Mucosa of descending colon (tissue), 3 donors: ENCODE results near the gene DCAF15. TPM values are rescaled to one million over a fixed set of nuclear protein-coding genes. Genes with fewer than 3 reads are reported as not detected.

ENCODE experiments used
- ATAC-seq: fragments of 200-7000 bp; cut with Tn5 transposase; one replicate; pipeline ENCODE4 v1.9.1; 2020; ENCODE audit warnings: mild to moderate bottlenecking, moderate library complexity
- DNase-seq, 3 donors: peaks; one replicate each; pipeline ENCODE4 v3.0.0-alpha.2; 2020
- H3K36me3 ChIP-seq: fragments of 200-600 bp; one replicate; pipeline ENCODE4 v1.8.0; 2021; ENCODE audit warnings: low read depth, mild to moderate bottlenecking
- H3K4me1 ChIP-seq: fragments of 200-600 bp; one replicate; pipeline ENCODE4 v1.8.0; 2021; ENCODE audit warnings: low read depth, mild to moderate bottlenecking
- H3K4me3 ChIP-seq: fragments of 200-600 bp; one replicate; pipeline ENCODE4 v1.8.0; 2021; ENCODE audit warnings: mild to moderate bottlenecking
- H3K9me3 ChIP-seq: fragments of 200-600 bp; one replicate; pipeline ENCODE4 v1.8.0; 2021; ENCODE audit warnings: mild to moderate bottlenecking
- CTCF ChIP-seq: fragments of 200-600 bp; IDR thresholded peaks from one replicate; pipeline ENCODE4 v1.8.0; 2022; ENCODE audit warnings: antibody characterized with exemption, mild to moderate bottlenecking
- intact Hi-C, 2 donors: fragments of 100-400 bp; cut with DNase I in 1 of 2; cut with micrococcal nuclease in 1 of 2; formaldehyde crosslinking; loops; one replicate each; pipeline versions ENCODE4 v1.11.0 to v1.11.1; 2022; cut with DNase I, micrococcal nuclease
- total RNA-seq, 3 donors: library from RNA; stranded (reverse); fragmentation: NEBNext Ultra II Directional in 2 of 3; extraction: Animal tissue kit (Norgen Biotek cat#: 25700) in 2 of 3; gene quantifications; one replicate each; pipeline versions ENCODE4 v1.2.1 to v1.2.4, GENCODE V29; 2021 to 2023
- donor health status: DM: no; HTN: no; CAD: no; lungs with moderate emphysema.
- donor health status: DM: no; HTN: no; CAD: no.
- donor health status: DM: no; HTN: yes; CAD: no.

Gene DCAF15
- total RNA-seq, 3 donors from 2014 or later, result 26.4 to 35.2 (median 34.7) TPM

- H3K4me1 ChIP-seq, result peaks cover 4% of the 10 kb centered on the region
- H3K36me3 ChIP-seq, result no peaks in the 10 kb centered on the region
- intact Hi-C loops, result no loop called here
- H3K9me3 ChIP-seq, result no peaks in the 10 kb centered on the region
- H3K4me3 ChIP-seq, result no peak overlapping the region
- ATAC-seq, result no peak
- DNase-seq, result no peak
- TF ChIP-seq CTCF, result no peak
Measured at GRCh38 chr19:13932149-13932637, 20.1 kb upstream of the DCAF15 start.

GRCh38 chr19:13932911-13933393, 19.4 kb upstream of the DCAF15 start:
- ATAC-seq (peak; percentile 12), DNase-seq (no peak)
- TF ChIP-seq CTCF, result no peak
- H3K9me3 ChIP-seq, result no peaks in the 10 kb centered on the region
- no peaks in the 10 kb centered on the region for H3K36me3 ChIP-seq
- no peak overlapping the region for H3K4me3 ChIP-seq
- intact Hi-C loops, result no loop called here
- peaks cover 4% of the 10 kb centered on the region for H3K4me1 ChIP-seq

- intact Hi-C loops, result no loop called here
- peaks cover 4% of the 10 kb centered on the region for H3K4me1 ChIP-seq
- no peak overlapping the region for H3K4me3 ChIP-seq
- no peaks in the 10 kb centered on the region for H3K36me3 ChIP-seq
- ATAC-seq, result no peak
- no peaks in the 10 kb centered on the region for H3K9me3 ChIP-seq
- TF ChIP-seq CTCF, result no peak
- DNase-seq, result no peak
Measured at GRCh38 chr19:13934785-13935109, 17.6 kb upstream of the DCAF15 start.

- Histone ChIP-seq H3K4me3 (no peak overlapping the region), H3K36me3 (no peaks in the 10 kb centered on the region), H3K9me3 (no peaks in the 10 kb centered on the region), H3K4me1 (peaks cover 4% of the 10 kb centered on the region)
- no peak for DNase-seq
- no peak for ATAC-seq
- TF ChIP-seq CTCF, result no peak
- intact Hi-C loops, result no loop called here
Measured at GRCh38 chr19:13935765-13936510, 16.4 kb upstream of the DCAF15 start.

- DNase-seq (no peak), ATAC-seq (peak; percentile 5)
- intact Hi-C loops, result no loop called here
- H3K9me3 ChIP-seq, result no peaks in the 10 kb centered on the region
- peaks cover 4% of the 10 kb centered on the region for H3K4me1 ChIP-seq
- no peak overlapping the region for H3K4me3 ChIP-seq
- H3K36me3 ChIP-seq, result no peaks in the 10 kb centered on the region
- no peak for TF ChIP-seq CTCF
Measured at GRCh38 chr19:13937479-13938300, 14.6 kb upstream of the DCAF15 start.
